ENCODE data around the gene CCDC194.

DNA sequence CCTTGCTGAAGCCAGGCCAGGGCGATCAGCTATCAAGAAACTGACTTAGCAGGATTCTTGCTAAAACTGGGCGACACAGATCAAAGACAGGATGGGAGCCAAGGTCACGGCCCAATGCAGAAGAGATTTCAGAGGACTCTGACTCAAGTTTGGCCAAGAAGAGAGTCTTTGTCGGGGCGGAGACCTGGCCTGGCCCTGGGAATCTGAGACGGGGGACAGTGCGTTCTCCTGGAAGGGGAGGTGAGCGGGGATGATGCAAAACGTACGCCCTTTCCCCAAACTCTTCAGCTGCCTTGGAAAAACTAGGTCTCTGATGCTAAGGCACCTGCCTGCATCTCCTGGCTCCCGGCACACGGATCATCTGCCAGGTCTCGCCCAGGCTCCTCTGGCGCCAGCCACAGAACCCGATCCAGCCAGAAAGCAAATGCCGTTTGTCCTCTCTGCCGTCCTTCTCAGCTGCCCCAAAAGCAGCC lies 35.7 kb upstream of the CCDC194 start:
- TF ChIP-seq ZNF121 (CRISPR knock-in tag; IDR thresholded peaks at IDR 0.05) (no peak), TP53 (CRISPR knock-in tag; IDR thresholded peaks at IDR 0.05) (no peak)
- TF ChIP-seq, protein P1, sequence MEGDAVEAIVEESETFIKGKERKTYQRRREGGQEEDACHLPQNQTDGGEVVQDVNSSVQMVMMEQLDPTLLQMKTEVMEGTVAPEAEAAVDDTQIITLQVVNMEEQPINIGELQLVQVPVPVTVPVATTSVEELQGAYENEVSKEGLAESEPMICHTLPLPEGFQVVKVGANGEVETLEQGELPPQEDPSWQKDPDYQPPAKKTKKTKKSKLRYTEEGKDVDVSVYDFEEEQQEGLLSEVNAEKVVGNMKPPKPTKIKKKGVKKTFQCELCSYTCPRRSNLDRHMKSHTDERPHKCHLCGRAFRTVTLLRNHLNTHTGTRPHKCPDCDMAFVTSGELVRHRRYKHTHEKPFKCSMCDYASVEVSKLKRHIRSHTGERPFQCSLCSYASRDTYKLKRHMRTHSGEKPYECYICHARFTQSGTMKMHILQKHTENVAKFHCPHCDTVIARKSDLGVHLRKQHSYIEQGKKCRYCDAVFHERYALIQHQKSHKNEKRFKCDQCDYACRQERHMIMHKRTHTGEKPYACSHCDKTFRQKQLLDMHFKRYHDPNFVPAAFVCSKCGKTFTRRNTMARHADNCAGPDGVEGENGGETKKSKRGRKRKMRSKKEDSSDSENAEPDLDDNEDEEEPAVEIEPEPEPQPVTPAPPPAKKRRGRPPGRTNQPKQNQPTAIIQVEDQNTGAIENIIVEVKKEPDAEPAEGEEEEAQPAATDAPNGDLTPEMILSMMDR (IDR thresholded peaks at IDR 0.05): no peak
